CD4-positive, alpha-beta T cell (primary cell): ENCODE results near the gene ARFIP2. TPM values are rescaled to one million over a fixed set of nuclear protein-coding genes. Genes with fewer than 3 reads are reported as not detected.

ENCODE experiments used
- ATAC-seq: fragments of 200-7000 bp; cut with Tn5 transposase; one replicate; pipeline ENCODE4 v1.10.0; 2022; ENCODE audit warnings: mild to moderate bottlenecking; ENCODE audit not compliant: poor library complexity
- CTCF ChIA-PET: fragments of 350-600 bp; sonication (Branson Sonifier 250); formaldehyde crosslinking; loops from one replicate; lab custom pipeline; 2021; ENCODE audit warnings: antibody characterized with exemption, inconsistent platforms; lab: Charles Lee
- POLR2A ChIA-PET: fragments of 350-600 bp; sonication (Branson Sonifier 250); formaldehyde crosslinking; loops from one replicate; lab custom pipeline; 2021; ENCODE audit warnings: antibody characterized with exemption, inconsistent platforms; lab: Charles Lee
- DNase-seq, 14 experiments: peaks; one replicate each; pipeline ENCODE4 v3.0.0-alpha.2; 2013 to 2020; ENCODE audit warnings: mixed read lengths in 2 of 14
- H3K27ac ChIP-seq, 2 donors: one replicate each; pipeline versions ENCODE4 v1.5.1 to v1.7.0; 2013; ENCODE audit warnings: low read length in 2 of 2, low read depth in 1 of 2, mild to moderate bottlenecking in 1 of 2
- H3K27me3 ChIP-seq, 2 experiments: 1 replicate in 1 of 2; 2 replicates in 1 of 2; pipeline versions ENCODE4 v1.6.1 to v1.7.0; 2013; ENCODE audit warnings: low read length in 2 of 2, control low read depth in 1 of 2, mild to moderate bottlenecking in 1 of 2, moderate library complexity in 1 of 2; ENCODE audit not compliant: insufficient read depth in 2 of 2, control insufficient read depth in 1 of 2
- H3K36me3 ChIP-seq: one replicate; pipeline ENCODE4 v1.6.1; 2013; ENCODE audit warnings: low read length, control low read depth; ENCODE audit not compliant: insufficient read depth
- H3K4me1 ChIP-seq: one replicate; pipeline ENCODE4 v1.6.1; 2013; ENCODE audit warnings: low read length, control low read depth; ENCODE audit not compliant: insufficient read depth
- H3K4me3 ChIP-seq: one replicate; pipeline ENCODE4 v1.5.1; 2013; ENCODE audit warnings: mild to moderate bottlenecking, low read length, moderate library complexity
- H3K9me3 ChIP-seq, 2 experiments: 1 replicate in 1 of 2; 2 replicates in 1 of 2; pipeline versions ENCODE4 v1.6.1 to v1.7.0; 2013; ENCODE audit warnings: low read length in 2 of 2, mild to moderate bottlenecking in 2 of 2, control low read depth in 1 of 2, moderate library complexity in 1 of 2; ENCODE audit not compliant: control insufficient read depth in 1 of 2, insufficient read depth in 1 of 2
- H3K27ac Mint-ChIP-seq: one replicate; pipeline ENCODE4 v1.8.0; 2020; ENCODE audit warnings: mixed read lengths
- H3K27me3 Mint-ChIP-seq: one replicate; pipeline ENCODE4 v1.8.0; 2021; ENCODE audit warnings: mixed read lengths
- H3K36me3 Mint-ChIP-seq: one replicate; pipeline ENCODE4 v1.8.0; 2021; ENCODE audit warnings: low read depth, mixed read lengths
- H3K4me1 Mint-ChIP-seq: one replicate; pipeline ENCODE4 v1.8.0; 2021; ENCODE audit warnings: low read depth, mixed read lengths
- H3K4me3 Mint-ChIP-seq: one replicate; pipeline ENCODE4 v1.8.0; 2020; ENCODE audit warnings: mild to moderate bottlenecking, mixed read lengths
- H3K9me3 Mint-ChIP-seq: one replicate; pipeline ENCODE4 v1.8.0; 2020; ENCODE audit warnings: mixed read lengths
- intact Hi-C, 2 experiments: fragments of 100-400 bp; cut with DNase I in 1 of 2; cut with micrococcal nuclease in 1 of 2; formaldehyde crosslinking; loops; one replicate each; pipeline versions ENCODE4 v1.15.1 to v1.9.0; 2023 to 2025; cut with DNase I, micrococcal nuclease
- total RNA-seq, 174 experiments: library from RNA in 2 of 174; stranded (reverse) in 2 of 174; gene quantifications; one replicate each; pipeline ENCODE4 v1.2.3 and lab custom pipeline; 2021 to 2026
- TF ChIP-seq, protein P1 (sequence below): fragments of 200-600 bp; IDR thresholded peaks from one replicate; pipeline ENCODE4 v1.8.0; 2022; ENCODE audit warnings: antibody characterized with exemption, mild to moderate bottlenecking

Gene ARFIP2
- total RNA-seq, 2 experiments from 2014 or later, result 78.1 to 80.5 TPM

GRCh38 chr11:6504166-6504565 lies 23.0 kb upstream of the ARFIP2 start:
- ChIA-PET POLR2A (interaction anchor here (2.1 kb wide), 1 partner anchor 125 kb away, joined by 6 read pairs; no protein-coding TSS in a partner anchor), CTCF (interaction anchor here (0.9 to 5.5 kb wide), 4 partner anchors 10 to 202 kb away, joined by 4 to 27 read pairs (median 4); no protein-coding TSS in a partner anchor)
- Histone ChIP-seq H3K27ac (no peak overlapping the region), H3K4me1 (no peaks in the 10 kb centered on the region), H3K36me3 (peaks cover 24% of the 10 kb centered on the region), H3K9me3 (no peaks in the 10 kb centered on the region), H3K27me3 (no peaks in the 10 kb centered on the region), H3K4me3 (no peak overlapping the region)
- Mint-ChIP-seq H3K36me3 (peaks cover 58% of the 10 kb centered on the region), H3K27me3 (no peaks in the 10 kb centered on the region), H3K27ac (no peak overlapping the region), H3K4me1 (peaks cover 5% of the 10 kb centered on the region), H3K4me3 (no peak overlapping the region), H3K9me3 (no peaks in the 10 kb centered on the region)
- no peak for DNase-seq
- ATAC-seq, result no peak
- intact Hi-C loops, result loop anchor here in 1 of 2 experiments (2.0 kb wide), 1 partner anchor 61 kb away; no protein-coding TSS in a partner anchor
- TF ChIP-seq, protein P1, sequence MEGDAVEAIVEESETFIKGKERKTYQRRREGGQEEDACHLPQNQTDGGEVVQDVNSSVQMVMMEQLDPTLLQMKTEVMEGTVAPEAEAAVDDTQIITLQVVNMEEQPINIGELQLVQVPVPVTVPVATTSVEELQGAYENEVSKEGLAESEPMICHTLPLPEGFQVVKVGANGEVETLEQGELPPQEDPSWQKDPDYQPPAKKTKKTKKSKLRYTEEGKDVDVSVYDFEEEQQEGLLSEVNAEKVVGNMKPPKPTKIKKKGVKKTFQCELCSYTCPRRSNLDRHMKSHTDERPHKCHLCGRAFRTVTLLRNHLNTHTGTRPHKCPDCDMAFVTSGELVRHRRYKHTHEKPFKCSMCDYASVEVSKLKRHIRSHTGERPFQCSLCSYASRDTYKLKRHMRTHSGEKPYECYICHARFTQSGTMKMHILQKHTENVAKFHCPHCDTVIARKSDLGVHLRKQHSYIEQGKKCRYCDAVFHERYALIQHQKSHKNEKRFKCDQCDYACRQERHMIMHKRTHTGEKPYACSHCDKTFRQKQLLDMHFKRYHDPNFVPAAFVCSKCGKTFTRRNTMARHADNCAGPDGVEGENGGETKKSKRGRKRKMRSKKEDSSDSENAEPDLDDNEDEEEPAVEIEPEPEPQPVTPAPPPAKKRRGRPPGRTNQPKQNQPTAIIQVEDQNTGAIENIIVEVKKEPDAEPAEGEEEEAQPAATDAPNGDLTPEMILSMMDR, result no peak

DNA sequence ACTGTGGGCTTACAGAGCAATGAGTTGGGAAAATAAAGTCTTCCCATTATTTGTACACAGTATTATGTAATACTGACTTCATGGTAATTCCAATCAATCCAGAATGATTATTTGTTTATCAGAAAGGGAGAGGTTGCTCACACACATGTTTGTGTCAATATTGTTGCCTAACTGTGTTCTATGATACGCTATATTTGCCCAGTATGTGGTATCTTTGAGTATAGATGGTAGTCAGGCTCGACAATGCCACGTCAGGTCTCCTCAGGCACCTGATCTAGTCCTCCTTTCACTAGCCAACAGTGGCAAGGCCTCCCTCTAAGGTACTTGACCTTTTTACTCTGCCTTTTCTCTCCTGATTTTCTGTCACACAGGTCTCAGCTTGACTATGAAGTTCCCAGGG lies 21.3 kb upstream of the ARFIP2 start:
- peaks cover 33% of the 10 kb centered on the region for H3K36me3 ChIP-seq
- TF ChIP-seq, protein P1, result no peak
- no peak overlapping the region for H3K27ac ChIP-seq
- no peaks in the 10 kb centered on the region for H3K27me3 ChIP-seq
- ATAC-seq (no peak), DNase-seq (no peak)
- H3K36me3 Mint-ChIP-seq, result peaks cover 75% of the 10 kb centered on the region
- no peak overlapping the region for H3K4me3 Mint-ChIP-seq
- no peak overlapping the region for H3K4me3 ChIP-seq
- no peaks in the 10 kb centered on the region for H3K4me1 ChIP-seq
- H3K9me3 Mint-ChIP-seq, result no peaks in the 10 kb centered on the region
- peaks cover 5% of the 10 kb centered on the region for H3K4me1 Mint-ChIP-seq
- ChIA-PET POLR2A (no interaction called here), CTCF (interaction anchor here (1.4 kb wide), 1 partner anchor 149 kb away, joined by 3 read pairs; no protein-coding TSS in a partner anchor)
- H3K9me3 ChIP-seq, result no peaks in the 10 kb centered on the region
- peak overlapping the region; percentile 21 for H3K27ac Mint-ChIP-seq
- intact Hi-C loops, result no loop called here
- H3K27me3 Mint-ChIP-seq, result no peaks in the 10 kb centered on the region

GRCh38 chr11:6498544-6498943 lies 17.4 kb upstream of the ARFIP2 start:
- Mint-ChIP-seq H3K27me3 (no peaks in the 10 kb centered on the region), H3K27ac (no peak overlapping the region), H3K9me3 (no peaks in the 10 kb centered on the region), H3K4me3 (no peak overlapping the region), H3K4me1 (peaks cover 19% of the 10 kb centered on the region), H3K36me3 (peaks cover 78% of the 10 kb centered on the region)
- POLR2A ChIA-PET, result interaction anchor here (1.0 kb wide), 1 partner anchor 106 kb away, joined by 3 read pairs; no protein-coding TSS in a partner anchor
- CTCF ChIA-PET, result interaction anchor here (1.3 kb wide), 2 partner anchors 59 to 119 kb away, joined by 4 read pairs; no protein-coding TSS in a partner anchor
- Histone ChIP-seq H3K4me3 (no peak overlapping the region), H3K9me3 (no peaks in the 10 kb centered on the region), H3K27ac (no peak overlapping the region), H3K36me3 (peaks cover 52% of the 10 kb centered on the region), H3K27me3 (no peaks in the 10 kb centered on the region), H3K4me1 (no peaks in the 10 kb centered on the region)
- no peak for DNase-seq
- TF ChIP-seq, protein P1, result no peak
- intact Hi-C loops, result no loop called here
- no peak for ATAC-seq
